Activated naive CD4-positive, alpha-beta T cell treated with anti-CD3 and anti-CD28 coated beads for 36 hours (primary cell): Measurements from ENCODE around the gene MMRN2. TPM values are rescaled to one million over a fixed set of nuclear protein-coding genes. Genes with fewer than 3 reads are reported as not detected.

Source experiments
- CTCF ChIA-PET: fragments of 350-600 bp; sonication (Branson Sonifier 250); formaldehyde crosslinking; loops from one replicate; lab custom pipeline; 2021; ENCODE audit warnings: antibody characterized with exemption; lab: Charles Lee
- DNase-seq: peaks from one replicate; pipeline ENCODE4 v3.0.0-alpha.2; 2020
- H3K27ac Mint-ChIP-seq: one replicate; pipeline ENCODE4 v1.8.0; 2021; ENCODE audit warnings: mild to moderate bottlenecking, mixed read lengths
- H3K27me3 Mint-ChIP-seq: one replicate; pipeline ENCODE4 v1.8.0; 2021; ENCODE audit warnings: low read depth, mixed read lengths
- H3K36me3 Mint-ChIP-seq: one replicate; pipeline ENCODE4 v1.8.0; 2021; ENCODE audit warnings: low read depth, mixed read lengths
- H3K4me1 Mint-ChIP-seq: one replicate; pipeline ENCODE4 v1.8.0; 2021; ENCODE audit warnings: low read depth, mixed read lengths
- H3K4me3 Mint-ChIP-seq: one replicate; pipeline ENCODE4 v1.8.0; 2021; ENCODE audit warnings: mild to moderate bottlenecking, moderate library complexity, mixed read lengths
- H3K9me3 Mint-ChIP-seq: one replicate; pipeline ENCODE4 v1.8.0; 2021; ENCODE audit warnings: mixed read lengths
- intact Hi-C: fragments of 100-400 bp; cut with micrococcal nuclease; formaldehyde crosslinking; loops from one replicate; pipeline ENCODE4 v1.15.1; 2023
- total RNA-seq, 2 experiments: library from RNA; stranded (reverse); gene quantifications; one replicate each; pipeline ENCODE4 v1.2.3, GENCODE V29; 2021

Gene MMRN2
- total RNA-seq, 2 experiments from 2014 or later, result not detected

- no peak for DNase-seq
- intact Hi-C loops, result no loop called here
- no peaks in the 10 kb centered on the region for H3K27me3 Mint-ChIP-seq
- no peaks in the 10 kb centered on the region for H3K9me3 Mint-ChIP-seq
- H3K4me1 Mint-ChIP-seq, result no peaks in the 10 kb centered on the region
- H3K27ac Mint-ChIP-seq, result no peak overlapping the region
- H3K36me3 Mint-ChIP-seq, result peaks cover 4% of the 10 kb centered on the region
- CTCF ChIA-PET, result no interaction called here
- no peak overlapping the region for H3K4me3 Mint-ChIP-seq
Observed at GRCh38 chr10:86922553-86922961, 34.9 kb downstream of the MMRN2 start.

GRCh38 chr10:86918022-86918471 lies 39.4 kb downstream of the MMRN2 start:
- Mint-ChIP-seq H3K4me3 (no peak overlapping the region), H3K27me3 (no peaks in the 10 kb centered on the region), H3K36me3 (peaks cover 4% of the 10 kb centered on the region), H3K27ac (no peak overlapping the region), H3K4me1 (no peaks in the 10 kb centered on the region), H3K9me3 (no peaks in the 10 kb centered on the region)
- CTCF ChIA-PET, result interaction anchor here (1.2 to 1.3 kb wide), 2 partner anchors 34 to 225 kb away, joined by 3 read pairs; no protein-coding TSS in a partner anchor
- no peak for DNase-seq
- intact Hi-C loops, result no loop called here

GRCh38 chr10:86914734-86915133 lies 42.7 kb downstream of the MMRN2 start:
- DNase-seq, result no peak
- intact Hi-C loops, result no loop called here
- no peaks in the 10 kb centered on the region for H3K27me3 Mint-ChIP-seq
- H3K4me1 Mint-ChIP-seq, result no peaks in the 10 kb centered on the region
- H3K4me3 Mint-ChIP-seq, result no peak overlapping the region
- H3K36me3 Mint-ChIP-seq, result no peaks in the 10 kb centered on the region
- H3K9me3 Mint-ChIP-seq, result no peaks in the 10 kb centered on the region
- CTCF ChIA-PET, result no interaction called here
- H3K27ac Mint-ChIP-seq, result no peak overlapping the region

- intact Hi-C loops, result no loop called here
- CTCF ChIA-PET, result interaction anchor here (0.9 to 1.5 kb wide), 2 partner anchors 212 to 217 kb away, joined by 4 read pairs; no protein-coding TSS in a partner anchor
- H3K9me3 Mint-ChIP-seq, result peaks cover 4% of the 10 kb centered on the region
Observed at GRCh38 chr10:86905429-86905828, 52.0 kb downstream of the MMRN2 start.

GRCh38 chr10:86904600-86904999 lies 52.8 kb downstream of the MMRN2 start:
- Mint-ChIP-seq H3K9me3 (peaks cover 4% of the 10 kb centered on the region), H3K4me1 (no peaks in the 10 kb centered on the region), H3K4me3 (no peak overlapping the region), H3K27me3 (no peaks in the 10 kb centered on the region), H3K27ac (no peak overlapping the region), H3K36me3 (peaks cover 6% of the 10 kb centered on the region)
- intact Hi-C loops, result no loop called here
- no peak for DNase-seq
- CTCF ChIA-PET, result no interaction called here

More at GRCh38 chr10:86905429-86905828, 52.0 kb downstream of the MMRN2 start:
- no peak for DNase-seq
- Mint-ChIP-seq H3K36me3 (peaks cover 6% of the 10 kb centered on the region), H3K27ac (no peak overlapping the region), H3K4me1 (no peaks in the 10 kb centered on the region), H3K4me3 (no peak overlapping the region), H3K27me3 (no peaks in the 10 kb centered on the region)

- no peak for DNase-seq
- H3K4me3 Mint-ChIP-seq, result no peak overlapping the region
- H3K27me3 Mint-ChIP-seq, result no peaks in the 10 kb centered on the region
- intact Hi-C loops, result no loop called here
- no peaks in the 10 kb centered on the region for H3K36me3 Mint-ChIP-seq
- H3K27ac Mint-ChIP-seq, result no peak overlapping the region
- H3K9me3 Mint-ChIP-seq, result no peaks in the 10 kb centered on the region
- no peaks in the 10 kb centered on the region for H3K4me1 Mint-ChIP-seq
- CTCF ChIA-PET, result interaction anchor here (0.7 to 3.8 kb wide), 4 partner anchors 8 to 212 kb away, joined by 3 to 31 read pairs (median 4); no protein-coding TSS in a partner anchor
Observed at GRCh38 chr10:86900955-86901354, 56.5 kb downstream of the MMRN2 start.

- Mint-ChIP-seq H3K27me3 (no peaks in the 10 kb centered on the region), H3K27ac (no peak overlapping the region), H3K4me3 (no peak overlapping the region), H3K4me1 (no peaks in the 10 kb centered on the region), H3K9me3 (no peaks in the 10 kb centered on the region), H3K36me3 (no peaks in the 10 kb centered on the region)
- CTCF ChIA-PET, result interaction anchor here (0.7 to 3.8 kb wide), 7 partner anchors 11 to 263 kb away, joined by 3 to 31 read pairs (median 3); no protein-coding TSS in a partner anchor
- intact Hi-C loops, result loop anchor here (1.0 to 5.0 kb wide), 4 partner anchors 188 to 502 kb away; no protein-coding TSS in a partner anchor
- DNase-seq, result peak; percentile 63
Observed at GRCh38 chr10:86899670-86900276, 57.6 kb downstream of the MMRN2 start.

GRCh38 chr10:86899132-86899531 lies 58.3 kb downstream of the MMRN2 start:
- no peaks in the 10 kb centered on the region for H3K36me3 Mint-ChIP-seq
- H3K9me3 Mint-ChIP-seq, result no peaks in the 10 kb centered on the region
- CTCF ChIA-PET, result interaction anchor here (0.7 to 3.8 kb wide), 7 partner anchors 8 to 263 kb away, joined by 3 to 31 read pairs (median 5); no protein-coding TSS in a partner anchor
- no peak overlapping the region for H3K27ac Mint-ChIP-seq
- no peaks in the 10 kb centered on the region for H3K4me1 Mint-ChIP-seq
- H3K27me3 Mint-ChIP-seq, result no peaks in the 10 kb centered on the region
- H3K4me3 Mint-ChIP-seq, result no peak overlapping the region
- intact Hi-C loops, result loop anchor here (1.0 to 5.0 kb wide), 4 partner anchors 188 to 502 kb away; no protein-coding TSS in a partner anchor
- no peak for DNase-seq

GRCh38 chr10:86898511-86898910 lies 58.9 kb downstream of the MMRN2 start:
- H3K27ac Mint-ChIP-seq, result no peak overlapping the region
- intact Hi-C loops, result loop anchor here (5.0 kb wide), 1 partner anchor 501 kb away; no protein-coding TSS in a partner anchor
- H3K4me3 Mint-ChIP-seq, result no peak overlapping the region
- no peak for DNase-seq
- no peaks in the 10 kb centered on the region for H3K4me1 Mint-ChIP-seq
- H3K27me3 Mint-ChIP-seq, result no peaks in the 10 kb centered on the region
- CTCF ChIA-PET, result interaction anchor here (0.7 to 3.8 kb wide), 8 partner anchors 9 to 210 kb away, joined by 3 to 31 read pairs (median 4); no protein-coding TSS in a partner anchor
- H3K36me3 Mint-ChIP-seq, result no peaks in the 10 kb centered on the region
- no peaks in the 10 kb centered on the region for H3K9me3 Mint-ChIP-seq

- CTCF ChIA-PET, result no interaction called here
- Mint-ChIP-seq H3K27me3 (no peaks in the 10 kb centered on the region), H3K9me3 (no peaks in the 10 kb centered on the region), H3K4me1 (peaks cover 6% of the 10 kb centered on the region), H3K36me3 (no peaks in the 10 kb centered on the region), H3K4me3 (no peak overlapping the region), H3K27ac (no peak overlapping the region)
- no peak for DNase-seq
- intact Hi-C loops, result loop anchor here (1.0 to 2.0 kb wide), 2 partner anchors 131 to 179 kb away; no protein-coding TSS in a partner anchor
Observed at GRCh38 chr10:86889997-86890396, 67.4 kb downstream of the MMRN2 start.

- H3K4me1 Mint-ChIP-seq, result peaks cover 6% of the 10 kb centered on the region
- H3K27ac Mint-ChIP-seq, result no peak overlapping the region
- no peaks in the 10 kb centered on the region for H3K9me3 Mint-ChIP-seq
- no peak overlapping the region for H3K4me3 Mint-ChIP-seq
- peak; percentile 8 for DNase-seq
- CTCF ChIA-PET, result interaction anchor here (0.6 kb wide), 1 partner anchor 11 kb away, joined by 3 read pairs; no protein-coding TSS in a partner anchor
- H3K27me3 Mint-ChIP-seq, result no peaks in the 10 kb centered on the region
- H3K36me3 Mint-ChIP-seq, result no peaks in the 10 kb centered on the region
- intact Hi-C loops, result loop anchor here (1.0 to 2.0 kb wide), 2 partner anchors 130 to 177 kb away; no protein-coding TSS in a partner anchor
Observed at GRCh38 chr10:86888585-86889381, 68.6 kb downstream of the MMRN2 start.
